HEK293T (cell line): ENCODE data around the gene RPL18A.

Source experiments
- ARNT ChIP-seq: fragments of 450-650 bp; IDR thresholded peaks from 2 replicates; pipeline ENCODE4 v1.6.1; 2017; ENCODE audit warnings: mild to moderate bottlenecking
- FOXK2 ChIP-seq: fragments of 450-650 bp; IDR thresholded peaks from 2 replicates; pipeline ENCODE4 v1.6.1; 2016; ENCODE audit warnings: mild to moderate bottlenecking
- FOXM1 ChIP-seq: fragments of 450-650 bp; IDR thresholded peaks from 2 replicates; pipeline ENCODE4 v1.6.1; 2017; ENCODE audit warnings: mild to moderate bottlenecking, borderline replicate concordance
- HDGF ChIP-seq: fragments of 450-650 bp; IDR thresholded peaks from 2 replicates; pipeline ENCODE4 v1.6.1; 2017; ENCODE audit warnings: antibody characterized with exemption, borderline replicate concordance
- L3MBTL2 ChIP-seq: fragments of 450-650 bp; conservative IDR thresholded peaks from 2 replicates; pipeline ENCODE4 v1.6.1; 2016; ENCODE audit warnings: mild to moderate bottlenecking
- NFRKB ChIP-seq: fragments of 450-650 bp; IDR thresholded peaks from 2 replicates; pipeline ENCODE4 v1.6.1; 2016; ENCODE audit warnings: mild to moderate bottlenecking, moderate library complexity
- SP1 ChIP-seq: fragments of 450-650 bp; IDR thresholded peaks from 2 replicates; pipeline ENCODE4 v1.6.1; 2017
- SUZ12 ChIP-seq: fragments of 450-650 bp; IDR thresholded peaks from 2 replicates; pipeline ENCODE4 v1.6.1; 2016; ENCODE audit warnings: mild to moderate bottlenecking

DNA sequence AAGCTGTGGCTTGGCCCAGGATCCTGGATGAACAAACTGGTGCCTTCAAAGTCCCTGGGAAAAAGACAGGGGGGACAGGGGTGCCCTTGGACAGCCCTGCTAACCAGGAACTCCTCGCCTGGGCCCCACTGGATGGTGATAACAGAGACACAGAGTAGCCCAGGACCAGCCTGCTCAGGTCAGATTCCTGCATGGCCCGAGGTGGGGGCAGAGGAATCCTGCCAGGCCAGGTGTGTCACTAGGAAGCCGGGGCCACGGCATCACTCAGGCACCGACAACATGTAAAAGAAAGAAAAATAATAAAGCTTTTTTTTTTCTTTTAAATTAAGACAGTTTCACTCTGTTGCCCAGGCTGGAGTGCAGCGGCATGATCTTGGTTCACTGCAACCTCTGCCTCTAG is 5.6 kb upstream of the RPL18A start:
- TF ChIP-seq L3MBTL2 (no peak), HDGF (no peak), SUZ12 (no peak), NFRKB (no peak), FOXM1 (no peak), SP1 (no peak), ARNT (no peak), FOXK2 (no peak)
